SU-DHL-6 (cell line): ENCODE measurements around the gene NVL.

Source experiments
- EZH2phosphoT487 ChIP-seq: fragments of 200-600 bp; sonication (generic), shearing (Covaris generic); conservative IDR thresholded peaks from 2 replicates; pipeline ENCODE4 v1.6.1; 2018; ENCODE audit warnings: mild to moderate bottlenecking, antibody characterized with exemption, low read length, moderate library complexity, mixed read lengths
- TF ChIP-seq, protein P1 (sequence below): fragments of 200-600 bp; sonication (generic); IDR thresholded peaks from one replicate; pipeline ENCODE4 v1.5.1; 2017; ENCODE audit warnings: antibody characterized with exemption, mild to moderate bottlenecking, low read length, moderate library complexity; ENCODE audit not compliant: insufficient read depth, poor library complexity, severe bottlenecking

GRCh38 chr1:224331824-224332223 lies 1.9 kb upstream of the NVL start:
- TF ChIP-seq EZH2phosphoT487 = no peak
- TF ChIP-seq, protein P1, sequence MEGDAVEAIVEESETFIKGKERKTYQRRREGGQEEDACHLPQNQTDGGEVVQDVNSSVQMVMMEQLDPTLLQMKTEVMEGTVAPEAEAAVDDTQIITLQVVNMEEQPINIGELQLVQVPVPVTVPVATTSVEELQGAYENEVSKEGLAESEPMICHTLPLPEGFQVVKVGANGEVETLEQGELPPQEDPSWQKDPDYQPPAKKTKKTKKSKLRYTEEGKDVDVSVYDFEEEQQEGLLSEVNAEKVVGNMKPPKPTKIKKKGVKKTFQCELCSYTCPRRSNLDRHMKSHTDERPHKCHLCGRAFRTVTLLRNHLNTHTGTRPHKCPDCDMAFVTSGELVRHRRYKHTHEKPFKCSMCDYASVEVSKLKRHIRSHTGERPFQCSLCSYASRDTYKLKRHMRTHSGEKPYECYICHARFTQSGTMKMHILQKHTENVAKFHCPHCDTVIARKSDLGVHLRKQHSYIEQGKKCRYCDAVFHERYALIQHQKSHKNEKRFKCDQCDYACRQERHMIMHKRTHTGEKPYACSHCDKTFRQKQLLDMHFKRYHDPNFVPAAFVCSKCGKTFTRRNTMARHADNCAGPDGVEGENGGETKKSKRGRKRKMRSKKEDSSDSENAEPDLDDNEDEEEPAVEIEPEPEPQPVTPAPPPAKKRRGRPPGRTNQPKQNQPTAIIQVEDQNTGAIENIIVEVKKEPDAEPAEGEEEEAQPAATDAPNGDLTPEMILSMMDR = no peak
